IMR-90 (cell line): ENCODE results near the gene SLC4A11. TPM values are rescaled to one million over a fixed set of nuclear protein-coding genes. Genes with fewer than 3 reads are reported as not detected.

Experiments
- ATAC-seq: fragments of 200-7000 bp; cut with Tn5 transposase; 2 replicates; pipeline ENCODE4 v1.9.1; 2020; ENCODE audit warnings: low read depth, mild to moderate bottlenecking, moderate library complexity
- BruUV-seq: library from RNA; stranded (reverse); fragments of 400-500 nt; replicated peaks from 2 replicates; lab custom pipeline; 2021; lab: Mats Ljungman, UMichigan
- CTCF ChIA-PET: fragments of 300-600 bp; formaldehyde crosslinking; extraction: SDS; loops from one replicate; lab custom pipeline; 2021; ENCODE audit warnings: antibody characterized with exemption; lab: Yijun Ruan, JAX
- POLR2A ChIA-PET: fragments of 300-600 bp; sonication (Branson Sonifier 250); formaldehyde crosslinking; loops from one replicate; lab custom pipeline; 2022; ENCODE audit warnings: antibody characterized with exemption; ENCODE audit not compliant: unreplicated experiment; lab: Charles Lee
- DNase-seq: peaks from one replicate; pipeline ENCODE4 v3.0.0; 2013
- H2AFZ ChIP-seq: replicated peaks from 2 replicates; pipeline ENCODE3; 2013; ENCODE audit warnings: low read length, mild to moderate bottlenecking; ENCODE audit not compliant: poor library complexity
- H2AK5ac ChIP-seq: 2 replicates; pipeline ENCODE4 v1.6.1; 2013; ENCODE audit warnings: low read depth, low read length, inconsistent platforms
- H2AK9ac ChIP-seq: replicated peaks from 2 replicates; pipeline ENCODE3; 2013; ENCODE audit warnings: mild to moderate bottlenecking, low read depth, low read length, moderate library complexity; ENCODE audit not compliant: poor library complexity
- H2BK120ac ChIP-seq: 2 replicates; pipeline ENCODE4 v1.6.1; 2013; ENCODE audit warnings: low read depth, low read length, inconsistent platforms
- H2BK15ac ChIP-seq: 3 replicates; pipeline ENCODE4 v1.6.1; 2013; ENCODE audit warnings: low read depth, low read length, inconsistent platforms
- H2BK20ac ChIP-seq: 2 replicates; pipeline ENCODE4 v1.6.1; 2013; ENCODE audit warnings: low read depth, mild to moderate bottlenecking, inconsistent platforms, low read length, moderate library complexity
- H2BK5ac ChIP-seq: 2 replicates; pipeline ENCODE4 v1.6.1; 2013; ENCODE audit warnings: mild to moderate bottlenecking, low read depth, low read length, inconsistent platforms; ENCODE audit not compliant: poor library complexity, severe bottlenecking
- H3K14ac ChIP-seq: replicated peaks from 2 replicates; pipeline ENCODE4 v1.6.1; 2013; ENCODE audit warnings: low read depth, low read length, inconsistent platforms
- H3K18ac ChIP-seq: 2 replicates; pipeline ENCODE4 v1.6.1; 2013; ENCODE audit warnings: low read depth, low read length, control low read depth
- H3K23ac ChIP-seq: 2 replicates; pipeline ENCODE4 v1.6.1; 2013; ENCODE audit warnings: low read depth, low read length, inconsistent platforms
- H3K27ac ChIP-seq: 2 replicates; pipeline ENCODE4 v1.5.1; 2013; ENCODE audit warnings: mild to moderate bottlenecking, control low read depth, low read length; ENCODE audit not compliant: insufficient read depth
- H3K27me3 ChIP-seq: 2 replicates; pipeline ENCODE4 v1.6.1; 2013; ENCODE audit warnings: low read length; ENCODE audit not compliant: control insufficient read depth, insufficient read depth
- H3K36me3 ChIP-seq: 2 replicates; pipeline ENCODE4 v1.6.1; 2013; ENCODE audit warnings: low read length, mixed read lengths; ENCODE audit not compliant: control insufficient read depth, insufficient read depth
- H3K4ac ChIP-seq: 2 replicates; pipeline ENCODE4 v1.6.1; 2013; ENCODE audit warnings: low read depth, low read length, inconsistent platforms
- H3K4me1 ChIP-seq: 2 replicates; pipeline ENCODE4 v1.6.1; 2013; ENCODE audit warnings: low read length, mixed read lengths; ENCODE audit not compliant: control insufficient read depth, insufficient read depth
- H3K4me2 ChIP-seq: 2 replicates; pipeline ENCODE4 v1.6.1; 2013; ENCODE audit warnings: low read depth, mild to moderate bottlenecking, control low read depth, low read length, moderate library complexity
- H3K4me3 ChIP-seq: 2 replicates; pipeline ENCODE4 v1.5.1; 2013; ENCODE audit warnings: low read depth, mild to moderate bottlenecking, control low read depth, low read length, moderate library complexity; ENCODE audit not compliant: insufficient read depth
- H3K56ac ChIP-seq: 2 replicates; pipeline ENCODE4 v1.6.1; 2013; ENCODE audit warnings: low read length, inconsistent platforms; ENCODE audit not compliant: insufficient read depth; ENCODE audit errors: extremely low read depth
- H3K79me1 ChIP-seq, 2 experiments: 2 replicates each; pipeline ENCODE4 v1.6.1; 2013; ENCODE audit warnings: low read length in 2 of 2, inconsistent platforms in 1 of 2, low read depth in 1 of 2
- H3K9ac ChIP-seq: 2 replicates; pipeline ENCODE4 v1.6.1; 2013; ENCODE audit warnings: low read depth, low read length, control low read depth
- H3K9me1 ChIP-seq: 2 replicates; pipeline ENCODE4 v1.6.1; 2013; ENCODE audit warnings: low read length, inconsistent platforms; ENCODE audit not compliant: insufficient read depth
- H3K9me3 ChIP-seq: 2 replicates; pipeline ENCODE4 v1.6.1; 2013; ENCODE audit warnings: low read length; ENCODE audit not compliant: control insufficient read depth, insufficient read depth
- H4K20me1 ChIP-seq: 2 replicates; pipeline ENCODE4 v1.6.1; 2013; ENCODE audit warnings: low read length, inconsistent platforms; ENCODE audit not compliant: insufficient read depth
- H4K5ac ChIP-seq: 2 replicates; pipeline ENCODE4 v1.6.1; 2013; ENCODE audit warnings: mild to moderate bottlenecking, low read depth, low read length, control low read depth
- H4K8ac ChIP-seq, 2 experiments: 2 replicates each; pipeline ENCODE4 v1.6.1; 2013; ENCODE audit warnings: low read depth in 2 of 2, low read length in 2 of 2, control low read depth in 1 of 2, inconsistent platforms in 1 of 2
- H4K91ac ChIP-seq: 2 replicates; pipeline ENCODE4 v1.6.1; 2013; ENCODE audit warnings: low read depth, low read length, inconsistent platforms; ENCODE audit not compliant: insufficient read depth
- BHLHE40 ChIP-seq: fragments of 150-350 bp; IDR thresholded peaks from 2 replicates; pipeline ENCODE4 v1.6.1; 2016; ENCODE audit warnings: mild to moderate bottlenecking, low read depth, low read length
- CEBPB ChIP-seq: IDR thresholded peaks from 2 replicates; pipeline ENCODE4 v1.6.1; 2012; ENCODE audit warnings: low read depth, low read length, improper control_type of control experiment
- CHD1 ChIP-seq: IDR thresholded peaks from 2 replicates; pipeline ENCODE4 v1.6.1; 2012; ENCODE audit warnings: low read depth, low read length, improper control_type of control experiment
- CTCF ChIP-seq: conservative IDR thresholded peaks from 2 replicates; pipeline ENCODE4 v1.5.1; 2012; ENCODE audit warnings: mild to moderate bottlenecking, low read depth, low read length, improper control_type of control experiment
- MAFK ChIP-seq: IDR thresholded peaks from 2 replicates; pipeline ENCODE4 v1.6.1; 2012; ENCODE audit warnings: low read depth, low read length, improper control_type of control experiment
- MAZ ChIP-seq: IDR thresholded peaks from 2 replicates; pipeline ENCODE4 v1.6.1; 2012; ENCODE audit warnings: low read depth, mild to moderate bottlenecking, low read length, improper control_type of control experiment, moderate library complexity, borderline replicate concordance
- MXI1 ChIP-seq: IDR thresholded peaks from 2 replicates; pipeline ENCODE4 v1.6.1; 2012; ENCODE audit warnings: low read depth, mild to moderate bottlenecking, low read length, moderate library complexity, borderline replicate concordance
- NFE2L2 ChIP-seq: fragments of 150-350 bp; IDR thresholded peaks from 2 replicates; pipeline ENCODE4 v1.6.1; 2016; ENCODE audit warnings: low read depth, mild to moderate bottlenecking, low read length
- POLR2A ChIP-seq: IDR thresholded peaks from 2 replicates; pipeline ENCODE4 v1.6.1; 2012; ENCODE audit warnings: mild to moderate bottlenecking, low read depth, low read length
- RAD21 ChIP-seq: IDR thresholded peaks from 2 replicates; pipeline ENCODE4 v1.6.1; 2012; ENCODE audit warnings: low read length, improper control_type of control experiment
- RCOR1 ChIP-seq: IDR thresholded peaks from 2 replicates; pipeline ENCODE4 v1.6.1; 2012; ENCODE audit warnings: mild to moderate bottlenecking, low read length, improper control_type of control experiment; ENCODE audit not compliant: insufficient replicate concordance
- RFX5 ChIP-seq: IDR thresholded peaks from 2 replicates; pipeline ENCODE4 v1.8.0; 2012; ENCODE audit warnings: low read depth, mild to moderate bottlenecking, low read length, moderate library complexity
- SMC3 ChIP-seq: fragments of 150-350 bp; IDR thresholded peaks from 2 replicates; pipeline ENCODE4 v1.6.1; 2016; ENCODE audit warnings: low read depth, mild to moderate bottlenecking, antibody characterized with exemption, low read length, moderate library complexity
- WGBS, 2 experiments: methylation state at CpG; one replicate each; pipeline versions ENCODE4 v1.1.5 to v1.1.7; 2013; ENCODE audit warnings: missing lambda C conversion rate in 2 of 2; ENCODE audit not compliant: insufficient read length in 1 of 2; ENCODE audit errors: extremely low coverage in 2 of 2; 5-methylcytosine and 5-hydroxymethylcytosine counted together
- dilution Hi-C: fragments of 300-500 bp; cut with HindIII; formaldehyde crosslinking; loops from one replicate; pipeline ENCODE4 v1.14.3; 2018; ENCODE audit warnings: low sequenced_read_pairs; ENCODE audit not compliant: unreplicated experiment
- in situ Hi-C: fragments of 300-500 bp; cut with MboI; formaldehyde crosslinking; loops from 3 replicates; pipeline ENCODE4 v1.14.3; 2019; ENCODE audit warnings: low sequenced_read_pairs, inconsistent platforms, mixed read lengths
- intact Hi-C: fragments of 100-400 bp; cut with micrococcal nuclease; formaldehyde crosslinking; loops from 2 replicates; pipeline ENCODE4 v1.10.0; 2022
- polyA plus RNA-seq, 3 experiments: library from polyadenylated mRNA; depleted of rRNA; stranded (reverse); fragments of >200 nt; gene quantifications; 2 replicates each; pipeline ENCODE4 v1.2.3, GENCODE V29; 2012; ENCODE audit warnings: low replicate concordance in 1 of 3
- total RNA-seq: library from RNA; depleted of rRNA; stranded (reverse); fragments of >200 nt; gene quantifications from 2 replicates; pipeline ENCODE4 v1.2.3, GENCODE V29; 2012
- TF ChIP-seq, protein P1 (sequence below): fragments of 150-350 bp; IDR thresholded peaks from 2 replicates; pipeline ENCODE4 v1.6.1; 2017; ENCODE audit warnings: mild to moderate bottlenecking, antibody characterized with exemption, low read length, low read depth
- TF ChIP-seq, protein P2 (sequence below): fragments of 150-350 bp; IDR thresholded peaks from 2 replicates; pipeline ENCODE4 v1.6.1; 2016; ENCODE audit warnings: low read depth, mild to moderate bottlenecking, low read length, moderate library complexity, borderline replicate concordance

Gene SLC4A11
- total and polyA plus RNA-seq, 2 of the 4 experiments (the other 2 are of a cell fraction), result 0.36 to 0.79 TPM

GRCh38 chr20:3199206-3199605 is 39.8 kb downstream of the SLC4A11 start:
- peaks cover 38% of the 10 kb centered on the region for H3K36me3 ChIP-seq
- TF ChIP-seq MAZ, result no peak
- no peak for TF ChIP-seq CEBPB
- TF ChIP-seq, protein P1, sequence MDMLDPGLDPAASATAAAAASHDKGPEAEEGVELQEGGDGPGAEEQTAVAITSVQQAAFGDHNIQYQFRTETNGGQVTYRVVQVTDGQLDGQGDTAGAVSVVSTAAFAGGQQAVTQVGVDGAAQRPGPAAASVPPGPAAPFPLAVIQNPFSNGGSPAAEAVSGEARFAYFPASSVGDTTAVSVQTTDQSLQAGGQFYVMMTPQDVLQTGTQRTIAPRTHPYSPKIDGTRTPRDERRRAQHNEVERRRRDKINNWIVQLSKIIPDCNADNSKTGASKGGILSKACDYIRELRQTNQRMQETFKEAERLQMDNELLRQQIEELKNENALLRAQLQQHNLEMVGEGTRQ, result no peak
- TF ChIP-seq, protein P2, sequence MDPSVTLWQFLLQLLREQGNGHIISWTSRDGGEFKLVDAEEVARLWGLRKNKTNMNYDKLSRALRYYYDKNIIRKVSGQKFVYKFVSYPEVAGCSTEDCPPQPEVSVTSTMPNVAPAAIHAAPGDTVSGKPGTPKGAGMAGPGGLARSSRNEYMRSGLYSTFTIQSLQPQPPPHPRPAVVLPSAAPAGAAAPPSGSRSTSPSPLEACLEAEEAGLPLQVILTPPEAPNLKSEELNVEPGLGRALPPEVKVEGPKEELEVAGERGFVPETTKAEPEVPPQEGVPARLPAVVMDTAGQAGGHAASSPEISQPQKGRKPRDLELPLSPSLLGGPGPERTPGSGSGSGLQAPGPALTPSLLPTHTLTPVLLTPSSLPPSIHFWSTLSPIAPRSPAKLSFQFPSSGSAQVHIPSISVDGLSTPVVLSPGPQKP, result no peak
- no peak for TF ChIP-seq CTCF
- TF ChIP-seq RCOR1, result no peak
- TF ChIP-seq MXI1, result no peak
- TF ChIP-seq CHD1, result no peak
- no peak for TF ChIP-seq RFX5
- TF ChIP-seq POLR2A, result no peak
- no peak for TF ChIP-seq SMC3
- no peak for TF ChIP-seq MAFK
- no peak for TF ChIP-seq NFE2L2
- TF ChIP-seq RAD21, result no peak
- no peak for TF ChIP-seq BHLHE40
- no peak overlapping the region for H3K18ac ChIP-seq
- H3K79me1 ChIP-seq, result peaks cover 19 to 23% of the 10 kb centered on the region in 2 experiments
- WGBS, 2 experiments, result 100% methylated on average over 1 of the region's 2 CpGs; no CpG with 5 or more reads in 1 of the 2 experiments
- no peaks in the 10 kb centered on the region for H3K9me3 ChIP-seq
- H2AFZ ChIP-seq, result no peak overlapping the region
- DNase-seq (no peak), ATAC-seq (no peak)
- in situ Hi-C loops, result no loop called here
- dilution Hi-C loops, result no loop called here
- no peak overlapping the region for H2BK5ac ChIP-seq
- H3K27ac ChIP-seq, result no peak overlapping the region
- no peaks in the 10 kb centered on the region for H4K20me1 ChIP-seq
- no peak overlapping the region for H3K23ac ChIP-seq
- no peaks in the 10 kb centered on the region for H3K27me3 ChIP-seq
- intact Hi-C loops, result no loop called here
- no peak overlapping the region for H3K4me3 ChIP-seq
- H2BK120ac ChIP-seq, result no peak overlapping the region
- H3K9me1 ChIP-seq, result 0 out of 2 replicates have a peak, but pooled peaks cover 3% of the 10 kb centered on the region
- no peak overlapping the region for H4K91ac ChIP-seq
- H3K4ac ChIP-seq, result no peak overlapping the region
- H3K56ac ChIP-seq, result no peak overlapping the region
- H2BK20ac ChIP-seq, result no peak overlapping the region
- no TSS peak for BruUV-seq
- H3K4me1 ChIP-seq, result peaks cover 7% of the 10 kb centered on the region
- no peak overlapping the region for H3K14ac ChIP-seq
- H2AK9ac ChIP-seq, result no peak overlapping the region
- CTCF ChIA-PET, result interaction anchor here (0.9 kb wide), 1 partner anchor 146 kb away, joined by 3 read pairs; no protein-coding TSS in a partner anchor
- no peak overlapping the region for H4K5ac ChIP-seq
- H2AK5ac ChIP-seq, result no peak overlapping the region
- POLR2A ChIA-PET, result no interaction called here
- no peak overlapping the region for H4K8ac ChIP-seq
- H2BK15ac ChIP-seq, result no peak overlapping the region
- H3K9ac ChIP-seq, result no peak overlapping the region
- no peak overlapping the region for H3K4me2 ChIP-seq
